ENCODE data around the gene ATP11A.

ATP11A gene

DNA sequence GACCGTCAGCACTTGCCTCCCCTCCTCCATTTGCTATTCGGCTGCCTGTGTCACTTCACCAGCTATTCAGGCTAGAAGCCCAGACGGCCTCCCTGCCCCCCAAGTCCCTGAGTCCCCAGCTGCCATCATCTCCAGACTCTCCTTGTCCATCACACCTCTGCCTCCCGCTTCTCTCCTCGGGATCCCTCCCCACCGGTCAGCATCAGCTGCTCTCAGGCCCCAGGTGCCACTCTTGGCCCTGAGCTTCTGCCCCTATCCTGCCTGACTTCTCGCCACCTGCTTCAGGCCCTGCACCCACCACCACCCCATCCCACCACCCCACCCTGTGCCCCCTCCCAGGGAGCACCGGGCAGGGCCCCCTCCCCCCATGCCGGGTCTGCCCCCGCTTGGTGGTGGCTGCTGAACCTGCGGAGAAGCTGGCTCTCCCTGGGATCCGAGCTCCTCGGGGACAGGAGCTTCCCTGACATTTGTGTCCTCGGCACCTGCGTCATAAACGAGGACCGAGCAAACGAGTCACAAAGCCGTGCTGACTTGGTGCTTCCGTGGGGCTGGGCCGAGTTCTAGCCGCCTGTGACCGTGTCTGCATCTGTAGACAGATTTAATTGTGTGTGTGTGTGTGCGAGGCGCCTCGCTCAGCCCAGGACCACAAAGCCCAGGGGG lies 208.9 kb downstream of the ATP11A start:
- no peak for DNase-seq (ENCODE audit: low read depth, low spot score)
- CTCF ChIA-PET: no interaction called here
- TF ChIP-seq, protein P1, sequence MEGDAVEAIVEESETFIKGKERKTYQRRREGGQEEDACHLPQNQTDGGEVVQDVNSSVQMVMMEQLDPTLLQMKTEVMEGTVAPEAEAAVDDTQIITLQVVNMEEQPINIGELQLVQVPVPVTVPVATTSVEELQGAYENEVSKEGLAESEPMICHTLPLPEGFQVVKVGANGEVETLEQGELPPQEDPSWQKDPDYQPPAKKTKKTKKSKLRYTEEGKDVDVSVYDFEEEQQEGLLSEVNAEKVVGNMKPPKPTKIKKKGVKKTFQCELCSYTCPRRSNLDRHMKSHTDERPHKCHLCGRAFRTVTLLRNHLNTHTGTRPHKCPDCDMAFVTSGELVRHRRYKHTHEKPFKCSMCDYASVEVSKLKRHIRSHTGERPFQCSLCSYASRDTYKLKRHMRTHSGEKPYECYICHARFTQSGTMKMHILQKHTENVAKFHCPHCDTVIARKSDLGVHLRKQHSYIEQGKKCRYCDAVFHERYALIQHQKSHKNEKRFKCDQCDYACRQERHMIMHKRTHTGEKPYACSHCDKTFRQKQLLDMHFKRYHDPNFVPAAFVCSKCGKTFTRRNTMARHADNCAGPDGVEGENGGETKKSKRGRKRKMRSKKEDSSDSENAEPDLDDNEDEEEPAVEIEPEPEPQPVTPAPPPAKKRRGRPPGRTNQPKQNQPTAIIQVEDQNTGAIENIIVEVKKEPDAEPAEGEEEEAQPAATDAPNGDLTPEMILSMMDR (IDR thresholded peaks at IDR 0.05; ENCODE audit: insufficient read depth, low read length, missing control alignments): no peak
- POLR2A ChIA-PET: no interaction called here
- H3K4me3 ChIP-seq (ENCODE audit: low read depth, low read length): no peak overlapping the region

GRCh38 chr13:112899281-112900225 lies 209.7 kb downstream of the ATP11A start:
- no peak overlapping the region for H3K4me3 ChIP-seq (ENCODE audit: low read depth, low read length)
- CTCF ChIA-PET: no interaction called here
- TF ChIP-seq, protein P1 (IDR thresholded peaks at IDR 0.05; ENCODE audit: insufficient read depth, low read length, missing control alignments): no peak
- no peak for DNase-seq (ENCODE audit: low read depth, low spot score)
- POLR2A ChIA-PET: no interaction called here

DNA sequence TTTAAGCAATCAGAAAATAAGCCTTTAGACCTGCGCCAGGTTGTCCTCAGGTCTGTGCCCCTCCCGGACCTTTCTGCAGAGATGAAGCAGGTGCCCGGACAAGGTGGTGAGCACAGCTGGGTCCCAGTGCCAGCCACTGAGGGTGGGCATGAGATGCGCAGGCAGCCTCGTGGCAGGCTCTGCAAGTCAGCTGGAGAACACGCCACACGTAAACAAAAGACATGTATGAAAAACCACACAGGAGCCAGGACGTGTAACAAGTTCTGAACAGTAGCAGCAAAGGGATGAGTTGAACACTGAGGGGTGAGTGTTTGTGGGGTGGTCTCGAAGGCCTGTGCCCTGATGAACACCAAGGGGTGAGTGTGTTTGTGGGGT lies 210.4 kb downstream of the ATP11A start:
- H3K4me3 ChIP-seq (ENCODE audit: low read depth, low read length): no peak overlapping the region
- CTCF ChIA-PET: no interaction called here
- no peak for DNase-seq (ENCODE audit: low read depth, low spot score)
- POLR2A ChIA-PET: no interaction called here
- TF ChIP-seq, protein P1 (IDR thresholded peaks at IDR 0.05; ENCODE audit: insufficient read depth, low read length, missing control alignments): no peak

- no peak for DNase-seq (ENCODE audit: low read depth, low spot score)
- POLR2A ChIA-PET: no interaction called here
- TF ChIP-seq, protein P1 (IDR thresholded peaks at IDR 0.05; ENCODE audit: insufficient read depth, low read length, missing control alignments): no peak
- H3K4me3 ChIP-seq (ENCODE audit: low read depth, low read length): no peak overlapping the region
- CTCF ChIA-PET: no interaction called here
Measured at GRCh38 chr13:112900691-112901091, 210.9 kb downstream of the ATP11A start.

GRCh38 chr13:112902101-112902651 lies 212.3 kb downstream of the ATP11A start:
- TF ChIP-seq, protein P1 (IDR thresholded peaks at IDR 0.05; ENCODE audit: insufficient read depth, low read length, missing control alignments): no peak
- CTCF ChIA-PET: no interaction called here
- DNase-seq (ENCODE audit: low read depth, low spot score): no peak
- H3K4me3 ChIP-seq (ENCODE audit: low read depth, low read length): no peak overlapping the region
- POLR2A ChIA-PET: no interaction called here

- DNase-seq (ENCODE audit: low read depth, low spot score): no peak
- no peak overlapping the region for H3K4me3 ChIP-seq (ENCODE audit: low read depth, low read length)
- TF ChIP-seq, protein P1 (IDR thresholded peaks at IDR 0.05; ENCODE audit: insufficient read depth, low read length, missing control alignments): no peak
- ChIA-PET CTCF (interaction anchor here (0.7 kb wide), 1 partner anchor 29 kb away, joined by 3 read pairs; no protein-coding TSS in a partner anchor), POLR2A (no interaction called here)
Measured at GRCh38 chr13:112902669-112903068, 212.8 kb downstream of the ATP11A start.

Measured in AG04449 (cell line).